ENCODE data around the gene IQCN.

The IQCN gene

DNA sequence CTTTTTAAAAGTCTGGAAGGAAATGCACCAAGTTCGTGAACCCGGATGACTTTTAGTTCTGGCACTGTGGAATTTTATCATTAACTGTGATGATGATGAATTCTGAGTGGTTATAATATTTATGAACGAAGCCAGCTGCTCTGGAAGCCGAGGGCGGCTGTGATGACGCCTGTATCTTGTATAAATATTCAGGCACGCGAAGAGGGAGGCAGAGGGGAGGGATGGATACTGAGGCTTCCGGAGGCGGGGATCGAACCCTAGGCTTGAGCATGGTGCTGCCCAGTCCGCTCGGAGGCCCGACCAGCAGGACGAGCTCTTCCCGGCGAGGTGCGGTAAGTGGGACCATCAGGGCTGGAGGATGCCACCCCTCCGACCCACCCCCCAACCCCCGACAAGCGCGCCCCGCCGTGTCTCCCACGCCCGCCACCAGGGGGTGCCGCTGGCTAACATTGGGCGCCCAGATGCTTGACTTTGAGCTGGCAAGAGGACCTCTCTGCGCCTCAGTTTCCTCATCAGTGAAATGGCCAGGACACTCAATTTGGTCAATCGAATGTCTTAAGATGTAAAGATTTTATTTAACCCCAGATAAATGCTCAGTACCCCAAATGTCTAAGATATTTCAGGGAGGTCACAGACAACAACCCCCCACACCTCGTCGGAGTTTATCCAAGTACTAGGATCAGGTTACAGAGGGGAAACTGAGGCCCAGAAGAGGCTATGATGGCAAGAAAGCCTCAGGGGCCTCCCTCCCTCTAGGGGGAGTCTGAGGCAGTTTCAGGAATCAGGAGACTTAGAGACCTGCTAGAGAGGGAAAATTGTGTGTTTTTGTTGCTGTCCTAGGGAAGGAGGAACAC lies 65.9 kb downstream of the IQCN start:
- DNase-seq (ENCODE audit: low spot score) = peak; percentile 89
